IPS-NIHi11 (cell line): ENCODE measurements around the gene RNU6-9.
"Not testable (repeated sequence)": the region's sequence is repeated elsewhere in the genome, so short reads cannot be mapped to it uniquely, and the experiment has no call there.

ENCODE experiments used
- DNase-seq: peaks from one replicate; pipeline ENCODE4 v3.0.0; 2012; ENCODE audit warnings: mixed read lengths, low spot score

RNU6-9 gene

DNA sequence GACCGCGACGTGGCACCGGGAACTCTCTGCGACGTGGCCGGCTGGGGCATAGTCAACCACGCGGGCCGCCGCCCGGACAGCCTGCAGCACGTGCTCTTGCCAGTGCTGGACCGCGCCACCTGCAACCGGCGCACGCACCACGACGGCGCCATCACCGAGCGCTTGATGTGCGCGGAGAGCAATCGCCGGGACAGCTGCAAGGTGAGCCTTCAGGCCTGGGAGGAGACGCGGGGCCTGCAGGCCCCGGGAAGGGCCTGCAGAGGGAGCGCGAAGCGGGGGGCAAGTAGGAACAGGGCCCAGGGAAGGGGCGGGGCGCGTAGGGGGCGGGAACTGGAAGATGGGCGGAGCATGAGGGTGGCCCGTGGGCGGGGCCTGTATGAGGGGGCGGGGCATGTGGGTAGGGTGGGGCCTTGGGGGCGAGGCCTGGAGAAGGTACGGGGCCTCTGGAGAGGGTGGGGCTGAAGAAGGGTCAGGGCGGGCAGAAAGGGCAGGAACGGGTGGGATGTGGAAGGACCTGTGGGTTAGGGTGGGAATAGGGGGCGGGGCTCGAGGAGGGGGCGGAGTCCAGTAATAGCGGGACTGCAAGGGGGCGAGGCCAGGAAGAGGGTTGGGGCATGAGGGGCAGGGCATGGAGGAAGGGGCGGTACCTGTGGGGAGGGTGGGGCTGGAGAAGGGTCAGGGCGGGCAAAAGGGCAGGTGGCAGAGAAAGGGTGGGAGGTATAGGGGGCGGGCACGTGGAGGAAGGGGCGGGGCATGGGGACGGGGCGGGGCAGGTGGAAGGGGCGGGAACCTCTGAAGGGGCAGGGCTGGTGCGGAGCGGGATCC lies 31.3 kb upstream of the RNU6-9 start:
- peak; percentile 94 for DNase-seq

DNA sequence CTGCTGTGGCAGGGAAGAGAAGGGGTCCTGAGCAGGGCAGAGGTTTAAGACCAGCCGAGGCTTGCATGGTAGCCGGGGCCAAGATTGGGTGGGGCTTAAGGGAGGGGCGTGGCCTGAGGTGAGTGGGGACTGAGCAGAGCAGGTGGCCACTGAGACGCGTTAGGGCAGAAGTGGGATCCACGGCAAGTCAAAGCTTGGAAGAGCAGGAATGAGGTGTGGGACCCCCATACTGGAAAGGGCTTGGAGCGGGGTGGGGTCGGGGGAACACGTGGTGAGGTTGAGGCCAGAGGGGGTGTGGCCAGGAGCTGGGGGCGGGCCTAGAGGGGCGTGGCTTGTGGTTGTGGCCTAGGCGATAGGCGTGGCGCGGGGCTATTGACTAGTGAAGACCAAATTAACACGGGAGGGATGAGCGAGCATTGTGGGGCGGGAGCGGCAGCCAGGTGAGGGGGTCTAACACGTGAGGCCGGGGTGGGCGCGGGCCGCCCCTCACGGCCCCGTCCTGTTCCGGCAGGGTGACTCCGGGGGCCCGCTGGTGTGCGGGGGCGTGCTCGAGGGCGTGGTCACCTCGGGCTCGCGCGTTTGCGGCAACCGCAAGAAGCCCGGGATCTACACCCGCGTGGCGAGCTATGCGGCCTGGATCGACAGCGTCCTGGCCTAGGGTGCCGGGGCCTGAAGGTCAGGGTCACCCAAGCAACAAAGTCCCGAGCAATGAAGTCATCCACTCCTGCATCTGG lies 30.5 kb upstream of the RNU6-9 start:
- DNase-seq = peak; percentile 83

DNA sequence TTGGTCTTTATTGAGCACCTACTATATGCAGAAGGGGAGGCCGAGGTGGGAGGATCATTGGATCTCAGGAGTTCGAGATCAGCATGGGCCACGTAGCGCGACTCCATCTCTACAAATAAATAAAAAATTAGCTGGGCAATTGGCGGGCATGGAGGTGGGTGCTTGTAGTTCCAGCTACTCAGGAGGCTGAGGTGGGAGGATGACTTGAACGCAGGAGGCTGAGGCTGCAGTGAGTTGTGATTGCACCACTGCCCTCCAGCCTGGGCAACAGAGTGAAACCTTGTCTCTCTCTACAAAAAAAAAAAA lies 30.0 kb upstream of the RNU6-9 start:
- DNase-seq = no peak

DNA sequence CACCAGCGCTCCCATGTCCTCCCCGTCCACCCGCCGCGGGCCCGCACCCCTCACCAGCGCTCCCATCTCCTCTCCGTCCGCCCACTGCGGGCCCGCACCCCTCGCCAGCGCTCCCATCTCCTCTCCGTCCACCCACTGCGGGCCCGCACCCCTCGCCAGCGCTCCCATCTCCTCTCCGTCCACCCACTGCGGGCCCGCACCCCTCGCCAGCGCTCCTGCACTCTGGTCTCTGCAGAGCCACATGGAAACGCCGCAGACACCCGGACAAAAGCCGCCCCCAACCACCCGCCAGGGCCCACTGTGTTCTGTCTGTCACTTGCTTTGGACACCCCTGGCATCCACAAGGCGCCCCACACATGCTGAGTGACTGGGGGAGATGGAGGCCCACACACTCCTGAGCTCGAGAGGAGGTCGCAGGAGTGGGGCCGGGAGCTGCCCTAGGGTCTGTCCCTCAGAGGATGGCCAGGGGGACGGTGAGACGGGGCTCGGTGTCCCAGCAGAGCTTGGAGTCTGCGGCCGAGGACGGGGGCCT lies 26.4 kb upstream of the RNU6-9 start:
- no peak for DNase-seq

DNA sequence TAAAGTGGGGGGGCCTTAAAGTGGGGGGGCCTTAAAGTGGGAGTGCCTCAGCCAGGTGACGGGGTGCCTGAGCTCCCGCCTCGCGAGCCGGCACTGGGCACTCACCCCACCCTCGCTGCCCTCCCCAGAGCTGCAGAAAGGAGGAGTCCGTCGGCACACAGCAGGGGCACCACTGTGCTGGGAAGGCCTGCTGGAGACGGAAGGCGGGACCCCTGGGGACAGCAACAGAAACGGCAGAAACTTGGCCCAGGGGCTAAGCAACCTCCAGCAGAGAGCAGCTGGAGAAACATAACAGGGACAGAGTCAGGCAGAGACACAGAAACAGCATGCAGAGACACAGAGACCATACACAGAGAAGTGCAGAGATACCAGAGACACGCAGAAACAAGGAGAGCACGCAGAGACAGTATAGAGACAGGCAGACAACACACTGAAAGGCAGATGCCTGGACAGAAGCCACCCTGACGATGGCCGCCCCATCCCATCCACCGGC lies 25.9 kb upstream of the RNU6-9 start:
- no peak for DNase-seq

DNA sequence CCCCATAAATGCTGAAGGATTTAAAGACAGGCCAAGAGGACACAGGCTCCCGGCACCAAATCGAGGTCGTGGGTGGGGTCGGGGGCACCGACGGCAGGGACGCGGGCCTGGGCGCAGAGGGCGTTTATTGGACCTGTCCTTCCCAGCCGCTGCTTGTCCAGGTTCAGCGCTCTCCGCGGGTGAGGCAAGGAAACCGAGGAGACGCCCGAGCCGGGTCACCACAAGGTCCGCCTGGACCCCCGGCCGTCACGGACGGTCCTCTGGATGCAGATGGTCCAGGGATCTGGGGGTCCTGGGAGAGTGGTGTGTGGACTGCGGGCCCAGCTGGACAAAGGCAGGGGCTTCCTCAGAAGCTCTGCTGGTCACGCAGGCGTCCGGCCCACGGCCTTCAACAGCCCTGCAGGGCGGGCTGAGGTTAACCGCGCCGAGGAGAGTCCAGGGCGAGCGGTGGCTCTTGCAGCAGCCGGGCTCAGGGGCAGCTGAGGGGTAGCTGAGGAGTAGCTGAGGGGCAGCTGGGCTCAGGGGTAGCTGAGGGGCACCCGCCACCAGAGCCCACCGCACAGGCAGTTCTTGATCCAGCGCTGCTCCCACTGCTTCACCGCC lies 25.3 kb upstream of the RNU6-9 start:
- DNase-seq = no peak

DNA sequence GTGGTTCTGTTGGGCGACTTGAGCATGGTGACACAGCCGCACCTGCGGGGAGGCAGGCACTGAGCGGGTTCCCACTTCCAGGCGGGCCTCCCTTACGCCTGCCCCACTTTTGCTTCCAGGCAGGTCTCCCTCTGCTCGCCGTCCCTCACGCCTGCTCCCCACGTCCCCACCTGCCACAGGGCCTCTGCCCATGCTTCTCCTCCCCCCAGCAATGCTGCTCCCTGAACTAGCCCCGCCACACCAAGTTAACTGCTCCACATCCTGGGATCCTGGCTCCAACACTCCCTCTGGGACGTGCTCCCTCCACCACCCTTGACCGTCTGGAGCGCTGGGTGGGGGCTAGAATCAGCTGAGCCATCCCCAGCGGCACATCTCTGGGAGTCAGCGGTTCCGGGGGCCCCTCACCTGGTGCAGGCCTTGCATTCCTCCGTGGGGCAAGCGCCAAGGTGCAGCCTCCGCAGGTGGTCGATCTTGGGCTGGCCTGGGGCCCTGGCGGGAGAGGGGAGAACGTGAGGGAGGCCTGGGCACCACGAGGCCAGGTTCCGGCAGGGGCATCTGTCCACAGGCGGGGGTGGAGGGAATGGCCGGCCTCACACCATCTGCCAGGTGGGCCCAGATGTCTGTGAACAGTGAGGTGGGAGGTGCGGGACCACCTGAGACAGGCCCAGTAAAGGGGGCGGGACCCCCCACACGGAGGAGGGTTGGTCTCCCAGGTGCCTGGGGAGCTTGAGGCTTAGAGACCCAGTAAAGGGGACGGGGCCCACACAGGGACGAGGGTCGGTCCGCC lies 24.6 kb upstream of the RNU6-9 start:
- no peak for DNase-seq

DNA sequence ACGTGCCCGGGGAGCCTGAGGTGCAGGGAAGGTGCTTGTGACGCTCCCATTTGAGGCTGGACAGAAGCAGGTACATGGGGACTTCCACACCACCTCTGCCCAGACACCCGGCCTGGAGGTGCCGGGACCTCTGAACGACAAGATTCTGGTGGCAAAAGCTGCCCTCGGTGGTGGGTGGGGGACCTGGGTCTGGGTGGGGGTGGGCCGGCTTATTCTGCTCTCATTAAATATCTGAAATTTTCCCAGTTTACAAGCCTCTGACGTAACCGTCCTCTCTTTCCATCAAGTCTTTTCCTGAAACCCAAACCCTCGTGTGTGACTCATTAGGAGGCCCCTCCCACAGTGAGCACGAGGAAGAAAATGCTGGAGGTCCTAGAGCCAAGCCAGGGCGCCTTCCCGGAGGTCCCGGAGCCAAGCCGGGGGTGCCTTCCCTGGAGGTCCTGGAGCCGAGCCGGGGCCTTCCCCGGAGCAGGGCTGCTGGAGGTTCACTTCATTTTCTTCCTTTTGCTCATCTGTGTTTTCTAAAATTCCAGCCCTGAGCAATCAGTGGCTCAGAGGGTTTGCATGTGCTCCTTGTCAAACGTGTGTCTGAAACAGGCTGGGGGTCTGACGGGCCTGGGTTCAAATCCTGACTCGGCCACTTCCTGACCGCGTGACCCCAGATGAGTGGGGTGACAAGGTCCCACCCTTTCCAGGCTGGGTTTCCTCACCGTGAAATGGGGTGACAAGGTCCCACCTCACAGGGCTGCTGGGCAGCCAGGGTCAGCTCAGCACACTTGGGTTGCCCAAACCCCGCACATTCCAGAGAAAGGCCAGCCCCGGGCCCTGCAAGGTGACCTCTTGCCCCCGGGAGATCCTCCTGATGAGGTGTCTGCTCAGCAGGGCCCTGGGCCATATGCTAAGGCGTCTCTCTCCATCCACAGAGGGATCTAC lies 23.8 kb upstream of the RNU6-9 start:
- DNase-seq = no peak

DNA sequence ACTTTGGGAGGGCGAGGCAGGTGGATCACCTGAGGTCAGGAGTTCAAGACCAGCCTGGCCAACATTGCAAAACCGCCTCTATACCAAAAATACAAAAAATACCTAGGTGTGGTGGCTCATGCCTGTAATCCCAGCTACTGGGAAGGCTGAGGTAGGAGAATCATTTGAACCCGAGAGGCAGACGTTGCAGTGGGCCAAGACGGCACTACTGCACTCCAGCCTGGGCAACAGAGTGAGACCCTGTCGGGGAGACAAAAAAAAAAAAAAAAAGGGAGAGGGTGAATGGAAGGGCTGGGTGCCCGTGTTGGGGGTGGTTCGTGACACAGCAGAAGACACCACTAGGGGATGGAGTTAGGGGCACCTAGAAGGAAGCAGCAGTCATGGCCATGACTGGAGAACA lies 23.0 kb upstream of the RNU6-9 start:
- DNase-seq = no peak

DNA sequence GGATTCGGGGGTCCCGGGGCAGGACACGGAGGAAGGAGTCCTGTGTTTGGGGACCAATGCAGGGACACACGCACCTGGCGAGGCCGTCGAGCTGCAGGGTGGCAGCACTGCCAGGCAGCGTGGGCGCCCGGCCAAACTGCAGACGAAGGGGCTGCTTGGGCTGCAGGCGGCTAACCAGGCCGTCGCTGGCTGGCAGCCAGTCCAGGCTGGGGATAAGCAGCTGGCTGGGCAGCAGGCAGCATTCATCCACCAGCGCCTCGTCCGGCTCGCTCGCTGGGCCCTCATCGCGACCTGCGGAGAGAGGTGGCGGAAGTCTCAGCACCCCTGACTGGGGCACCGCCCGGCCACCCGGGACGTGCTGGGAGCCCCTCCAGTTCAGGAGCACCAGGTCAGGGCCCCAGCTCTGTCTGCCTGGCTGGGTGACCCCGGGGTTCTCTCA lies 22.3 kb upstream of the RNU6-9 start:
- DNase-seq = no peak

DNA sequence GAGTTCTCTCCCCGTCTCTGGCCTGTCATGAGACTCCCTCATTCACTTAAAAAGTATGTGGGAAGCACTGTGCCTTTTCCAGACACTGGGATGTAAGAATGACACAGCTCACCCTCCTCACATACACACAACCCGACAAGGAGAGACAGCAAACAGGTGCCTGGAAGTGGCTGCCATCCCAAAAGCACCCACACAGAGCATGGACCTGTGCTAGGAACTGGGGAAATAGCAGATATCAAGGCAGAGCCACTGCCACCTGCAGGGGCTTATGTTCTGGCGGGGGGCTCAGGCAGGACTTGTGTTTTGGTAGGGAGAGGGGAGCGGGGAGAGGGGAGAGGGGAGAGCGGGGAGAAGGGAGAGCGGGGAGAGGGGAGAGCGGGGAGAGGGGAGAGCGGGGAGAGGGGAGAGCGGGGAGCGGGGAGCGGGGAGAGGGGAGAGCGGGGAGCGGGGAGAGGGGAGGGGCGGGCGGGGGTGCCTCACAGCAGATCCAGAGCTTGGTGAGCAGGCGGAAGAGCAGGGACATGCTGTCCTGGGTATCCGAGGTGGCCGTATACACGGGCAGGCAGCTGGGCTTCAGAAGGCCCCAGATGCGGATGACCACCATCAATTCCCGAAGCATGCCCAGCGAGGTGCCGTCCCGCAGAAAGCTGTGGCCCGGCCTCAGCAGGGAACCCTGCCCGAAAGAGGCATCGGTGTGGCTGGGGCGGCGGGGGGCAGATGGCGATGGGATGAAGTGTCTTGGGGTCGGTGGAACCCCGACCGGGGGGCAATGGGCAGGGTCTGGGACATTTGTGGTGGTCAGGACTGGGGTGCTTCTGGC lies 21.6 kb upstream of the RNU6-9 start:
- DNase-seq = no peak

DNA sequence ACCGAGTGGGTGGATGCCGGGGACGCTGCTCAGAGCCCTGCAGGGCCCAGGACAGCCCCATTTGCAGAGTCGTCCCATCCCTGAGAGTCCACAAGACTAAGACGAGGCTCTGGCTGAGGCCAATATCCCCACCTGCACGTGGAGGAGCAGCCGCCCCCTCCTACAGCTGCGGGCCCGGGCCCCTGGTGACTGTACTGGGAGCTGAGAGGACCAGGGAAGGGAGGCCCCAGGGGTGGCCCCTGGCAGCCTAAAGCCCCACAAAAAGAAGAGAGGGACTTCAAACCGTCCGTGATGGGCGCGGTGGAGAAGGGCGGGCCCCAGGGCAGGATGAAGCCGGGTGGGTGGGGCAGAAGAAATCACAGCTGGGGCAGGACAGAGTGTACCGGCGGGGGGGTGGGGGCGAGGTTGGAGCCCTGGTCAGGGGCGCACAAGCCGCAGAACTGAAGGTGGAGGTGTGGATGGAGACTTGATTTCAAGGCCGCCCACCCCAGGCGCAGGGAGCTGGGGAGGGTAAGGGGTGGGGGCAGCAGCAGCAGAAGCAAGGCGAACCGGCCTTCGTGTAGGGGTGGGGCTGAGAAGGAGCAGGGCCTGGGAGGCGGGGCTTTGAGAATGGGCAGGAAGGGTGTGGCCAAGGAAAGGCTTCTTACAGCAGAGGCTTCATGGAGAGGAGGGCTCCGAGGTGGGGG lies 20.9 kb upstream of the RNU6-9 start:
- DNase-seq = peak; percentile 79

DNA sequence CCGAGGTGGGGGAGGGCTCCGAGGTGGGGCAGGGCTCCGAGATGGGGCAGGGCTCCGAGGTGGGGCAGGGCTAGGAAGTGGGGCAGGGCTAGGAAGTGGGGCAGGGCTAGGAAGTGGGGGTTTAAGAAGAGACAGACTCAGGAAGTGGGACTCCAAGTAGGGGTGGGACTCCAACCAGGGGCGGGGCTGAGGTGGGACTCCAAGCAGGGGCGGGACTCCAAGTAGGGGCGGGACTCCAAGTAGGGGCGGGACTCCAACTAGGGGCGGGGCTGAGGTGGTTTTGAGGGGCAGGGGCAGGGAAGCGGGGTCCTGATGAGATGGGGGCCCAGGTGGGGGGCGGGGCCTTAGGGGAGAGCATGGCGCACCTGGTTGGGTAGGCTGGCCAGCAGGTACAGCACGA lies 20.2 kb upstream of the RNU6-9 start:
- peak; percentile 69 for DNase-seq

DNA sequence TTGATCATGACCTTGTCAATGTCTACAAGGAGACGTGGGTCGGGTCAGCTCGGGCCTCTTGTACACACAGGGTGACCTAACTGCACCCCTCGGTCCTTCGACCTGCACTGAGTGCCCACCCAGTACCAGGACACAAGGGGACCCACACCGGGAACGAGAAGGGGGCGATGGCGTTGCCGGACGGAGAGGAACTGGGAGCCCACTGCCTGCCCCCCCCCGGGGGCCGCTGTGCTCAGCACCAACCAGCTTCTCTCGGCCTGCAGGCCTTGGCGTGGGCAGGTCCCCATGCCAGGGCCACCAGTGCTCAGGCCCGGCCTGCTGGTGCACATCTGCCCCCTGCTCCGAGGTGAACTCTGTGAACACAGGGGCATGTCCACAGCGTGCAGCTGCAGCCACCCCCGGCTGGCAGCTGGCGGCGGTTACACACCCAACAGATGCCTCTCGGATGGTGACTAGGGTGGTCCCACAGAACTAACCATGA lies 19.7 kb upstream of the RNU6-9 start:
- no peak for DNase-seq

DNA sequence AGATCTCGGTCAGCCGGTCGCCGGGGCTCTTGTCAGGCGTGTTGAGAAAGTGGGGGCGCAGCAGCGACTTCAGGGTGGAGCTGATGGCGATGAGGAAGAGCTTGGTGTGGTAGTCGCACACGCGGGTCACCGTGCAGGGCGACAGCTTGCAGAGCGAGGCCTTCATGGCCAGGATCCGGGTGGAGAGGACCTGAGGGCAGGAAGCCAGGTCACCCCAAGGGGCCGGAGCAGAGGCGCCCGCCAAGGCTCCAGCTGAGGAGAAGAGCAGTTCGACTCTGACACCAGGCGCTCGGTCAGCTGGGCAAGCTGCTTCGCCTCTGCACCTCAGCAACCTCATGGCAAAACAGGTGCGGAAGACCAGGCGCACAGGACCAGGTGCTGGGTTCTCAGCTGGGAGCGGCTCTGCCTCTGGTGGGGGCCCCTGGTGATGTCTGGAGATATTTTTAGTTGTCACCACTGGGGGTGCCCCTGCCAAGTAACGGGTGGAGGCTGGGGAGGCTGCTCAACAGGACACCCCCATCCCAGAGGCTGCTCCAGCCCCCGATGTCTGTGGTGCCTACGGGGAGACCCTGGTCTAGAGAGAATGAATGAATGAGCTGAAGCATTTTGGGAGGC lies 17.9 kb upstream of the RNU6-9 start:
- DNase-seq = no peak

DNA sequence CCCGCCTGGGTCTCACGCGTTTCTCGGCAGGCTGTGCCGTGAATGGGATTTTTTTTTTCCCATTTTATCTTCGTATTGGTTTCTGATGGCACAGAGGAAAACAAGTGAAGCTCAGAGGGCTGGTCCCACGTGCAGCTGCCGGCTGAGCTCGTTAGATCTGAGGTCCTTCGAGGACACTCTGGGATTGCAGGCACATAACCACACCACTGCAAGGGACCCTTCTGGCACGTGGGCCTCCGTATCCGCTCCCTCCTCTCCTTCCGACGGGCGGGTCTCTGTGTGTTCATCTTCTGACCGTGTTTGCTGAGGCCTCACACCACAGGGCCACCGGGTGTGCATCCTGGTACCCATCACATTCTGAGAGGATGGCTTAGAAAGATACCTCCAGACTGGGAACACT lies 17.2 kb upstream of the RNU6-9 start:
- DNase-seq = no peak

DNA sequence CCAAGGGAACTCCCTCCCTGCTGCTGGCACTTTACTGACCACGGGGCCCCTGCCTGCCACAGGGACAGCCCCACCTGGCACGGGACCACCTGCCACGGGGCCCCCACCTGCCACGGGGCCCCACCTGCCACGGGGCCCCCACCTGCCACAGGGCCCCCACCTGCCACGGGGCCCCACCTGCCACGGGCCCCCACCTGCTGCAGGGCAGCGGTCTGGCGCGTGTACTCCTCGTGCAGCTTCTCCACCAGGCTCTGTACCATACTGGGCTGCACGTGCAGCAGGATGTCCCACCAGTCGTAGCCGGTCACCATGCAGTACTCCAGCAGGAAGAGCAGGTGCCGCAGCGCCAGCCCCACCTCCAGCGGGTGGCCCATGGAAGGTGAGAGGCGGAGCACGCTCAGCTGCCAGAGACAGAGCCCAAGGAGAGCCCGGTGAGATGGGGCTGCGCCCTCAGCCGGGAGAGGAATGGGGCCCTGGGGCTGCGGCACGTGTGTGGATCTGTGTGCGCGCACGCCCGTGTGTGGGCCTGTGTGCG lies 16.4 kb upstream of the RNU6-9 start:
- DNase-seq = no peak

DNA sequence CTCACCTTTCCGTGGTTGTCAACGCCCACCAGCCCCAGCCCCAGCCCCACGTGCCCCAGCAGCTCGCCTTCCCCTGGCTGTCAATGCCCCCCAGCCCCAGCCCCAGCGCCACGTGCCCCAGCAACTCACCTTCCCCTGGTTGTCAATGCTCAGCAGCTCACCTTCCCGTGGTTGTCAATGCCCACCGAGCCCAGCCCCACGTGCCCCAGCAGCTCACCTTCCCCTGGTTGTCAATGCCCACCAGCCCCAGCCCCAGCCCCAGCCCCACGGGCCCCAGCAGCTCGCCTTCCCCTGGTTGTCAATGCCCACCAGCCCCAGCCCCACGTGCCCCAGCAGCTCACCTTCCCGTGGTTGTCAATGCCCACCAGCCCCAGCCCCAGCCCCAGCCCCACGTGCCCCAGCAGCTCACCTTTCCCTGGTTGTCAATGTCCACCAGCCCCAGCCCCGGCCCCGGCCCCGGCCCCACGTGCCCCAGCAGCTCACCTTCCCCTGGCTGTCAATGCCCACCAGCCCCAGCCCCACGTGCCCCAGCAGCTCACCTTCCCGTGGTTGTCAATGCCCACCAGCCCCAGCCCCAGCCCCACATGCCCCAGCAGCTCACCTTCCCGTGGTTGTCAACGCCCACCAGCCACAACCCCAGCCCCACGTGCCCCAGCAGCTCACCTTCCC lies 15.2 kb upstream of the RNU6-9 start:
- not testable (repeated sequence) for DNase-seq
